ENCODE measurements around the gene SLC16A2.

GRCh38 chrX:74461384-74461783 lies 40.1 kb downstream of the SLC16A2 start:
- no peak for TF ChIP-seq POLR2A (IDR thresholded peaks at IDR 0.05)
- no peak for TF ChIP-seq CTCF (IDR thresholded peaks at IDR 0.05)
- TF ChIP-seq POLR2AphosphoS5 (IDR thresholded peaks at IDR 0.05) = no peak
